ENCODE measurements around the gene LRP1B.

Gene LRP1B

DNA sequence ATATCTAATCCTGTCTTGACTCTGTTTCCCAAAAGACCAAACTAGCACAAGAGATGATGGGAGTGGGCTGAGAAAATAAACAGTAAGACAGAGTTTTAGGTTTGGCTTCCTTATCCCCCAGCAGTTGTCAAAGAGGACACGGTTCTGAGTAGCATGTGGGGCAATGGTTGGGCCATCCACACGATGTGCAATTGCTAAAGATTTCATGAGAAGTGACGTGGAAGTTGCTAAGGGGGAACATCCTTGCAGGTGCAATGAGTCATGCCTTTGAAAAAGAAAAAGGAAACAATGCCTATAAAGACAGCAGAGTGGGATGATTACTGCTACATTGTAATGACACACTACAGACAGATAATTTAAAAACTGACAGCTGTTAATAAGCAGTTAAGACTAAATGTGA lies 1395.8 kb downstream of the LRP1B start:
- Histone ChIP-seq H3K4me3 (ENCODE audit: low read depth, low read length) (no peak overlapping the region), H3K4me1 (ENCODE audit: control insufficient read depth, insufficient read depth, low read length) (no peaks in the 10 kb centered on the region), H3K9ac (ENCODE audit: low read length) (no peak overlapping the region), H3K9me3 (ENCODE audit: control insufficient read depth, insufficient read depth, low read depth, low read length) (no peaks in the 10 kb centered on the region), H3K27ac (ENCODE audit: low read depth, low read length) (no peak overlapping the region), H3K27me3 (ENCODE audit: control insufficient read depth, insufficient read depth, low read length) (no peaks in the 10 kb centered on the region), H3K36me3 (ENCODE audit: control insufficient read depth, insufficient read depth, low read length) (no peaks in the 10 kb centered on the region)

DNA sequence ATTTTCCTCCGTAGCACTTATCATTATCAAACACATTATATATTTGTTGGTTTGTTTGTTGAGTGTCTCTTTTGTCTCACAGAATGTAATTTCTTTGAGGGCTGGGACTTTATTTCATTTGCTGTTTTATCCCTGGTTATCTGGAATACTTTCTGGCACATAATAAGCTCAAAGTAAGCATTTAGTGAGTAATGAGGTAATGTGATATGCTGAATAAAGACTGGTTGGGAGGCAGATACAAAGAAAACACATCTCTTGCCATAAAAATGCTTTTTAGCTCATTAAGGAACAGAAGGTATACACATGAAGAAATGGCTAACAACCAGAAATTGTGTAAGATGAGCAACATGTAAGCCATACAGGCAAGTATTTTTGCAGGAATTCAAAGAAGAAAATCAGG lies 1411.8 kb downstream of the LRP1B start:
- Histone ChIP-seq H3K9ac (ENCODE audit: low read length) (no peak overlapping the region), H3K27me3 (ENCODE audit: control insufficient read depth, insufficient read depth, low read length) (no peaks in the 10 kb centered on the region), H3K36me3 (ENCODE audit: control insufficient read depth, insufficient read depth, low read length) (no peaks in the 10 kb centered on the region), H3K4me3 (ENCODE audit: low read depth, low read length) (no peak overlapping the region), H3K27ac (ENCODE audit: low read depth, low read length) (no peak overlapping the region), H3K4me1 (ENCODE audit: control insufficient read depth, insufficient read depth, low read length) (no peaks in the 10 kb centered on the region), H3K9me3 (ENCODE audit: control insufficient read depth, insufficient read depth, low read depth, low read length) (no peaks in the 10 kb centered on the region)

DNA sequence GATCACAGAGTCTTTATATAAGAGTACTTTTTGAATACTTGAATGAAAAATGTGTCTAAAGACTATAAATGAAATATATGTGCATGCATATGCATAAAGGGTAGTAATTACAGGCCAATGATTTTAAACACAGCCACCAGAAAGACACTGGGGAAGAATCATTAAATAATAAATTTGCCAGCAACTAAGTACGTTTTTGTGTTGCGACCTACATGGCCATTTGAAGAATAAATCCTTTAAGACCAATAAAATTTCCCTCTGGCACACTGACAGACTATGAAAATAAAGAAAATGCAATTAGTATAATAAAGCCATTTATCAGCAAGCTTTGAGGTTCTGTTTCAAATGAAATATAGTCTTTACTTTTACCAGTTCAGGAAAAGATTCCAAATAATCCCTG lies 1413.3 kb downstream of the LRP1B start:
- H3K4me3 ChIP-seq (ENCODE audit: low read depth, low read length) = no peak overlapping the region
- H3K27ac ChIP-seq (ENCODE audit: low read depth, low read length) = no peak overlapping the region
- H3K9me3 ChIP-seq (ENCODE audit: control insufficient read depth, insufficient read depth, low read depth, low read length) = no peaks in the 10 kb centered on the region
- H3K27me3 ChIP-seq (ENCODE audit: control insufficient read depth, insufficient read depth, low read length) = no peaks in the 10 kb centered on the region
- H3K36me3 ChIP-seq (ENCODE audit: control insufficient read depth, insufficient read depth, low read length) = no peaks in the 10 kb centered on the region
- no peak overlapping the region for H3K9ac ChIP-seq (ENCODE audit: low read length)
- no peaks in the 10 kb centered on the region for H3K4me1 ChIP-seq (ENCODE audit: control insufficient read depth, insufficient read depth, low read length)

DNA sequence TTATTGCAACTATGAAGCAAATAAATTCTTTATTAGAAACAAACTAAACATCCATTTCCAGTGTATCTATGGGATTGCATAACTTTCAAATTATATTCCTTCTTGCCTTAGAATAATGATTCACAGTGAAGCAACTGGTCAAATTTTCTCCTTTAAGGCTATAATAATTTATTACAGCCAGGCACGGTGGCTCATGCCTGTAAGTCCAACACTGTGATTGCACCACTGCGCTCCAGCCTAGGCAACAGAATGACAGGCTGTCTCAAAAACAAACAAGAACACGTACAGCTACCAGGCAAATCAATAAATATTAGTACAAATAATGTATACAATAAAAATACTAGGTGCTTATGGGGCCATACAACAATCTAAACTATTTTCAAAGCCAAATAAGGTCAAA lies 1416.2 kb downstream of the LRP1B start:
- Histone ChIP-seq H3K27ac (ENCODE audit: low read depth, low read length) (no peak overlapping the region), H3K4me3 (ENCODE audit: low read depth, low read length) (no peak overlapping the region), H3K9ac (ENCODE audit: low read length) (no peak overlapping the region), H3K4me1 (ENCODE audit: control insufficient read depth, insufficient read depth, low read length) (no peaks in the 10 kb centered on the region), H3K9me3 (ENCODE audit: control insufficient read depth, insufficient read depth, low read depth, low read length) (no peaks in the 10 kb centered on the region), H3K36me3 (ENCODE audit: control insufficient read depth, insufficient read depth, low read length) (no peaks in the 10 kb centered on the region), H3K27me3 (ENCODE audit: control insufficient read depth, insufficient read depth, low read length) (no peaks in the 10 kb centered on the region)

DNA sequence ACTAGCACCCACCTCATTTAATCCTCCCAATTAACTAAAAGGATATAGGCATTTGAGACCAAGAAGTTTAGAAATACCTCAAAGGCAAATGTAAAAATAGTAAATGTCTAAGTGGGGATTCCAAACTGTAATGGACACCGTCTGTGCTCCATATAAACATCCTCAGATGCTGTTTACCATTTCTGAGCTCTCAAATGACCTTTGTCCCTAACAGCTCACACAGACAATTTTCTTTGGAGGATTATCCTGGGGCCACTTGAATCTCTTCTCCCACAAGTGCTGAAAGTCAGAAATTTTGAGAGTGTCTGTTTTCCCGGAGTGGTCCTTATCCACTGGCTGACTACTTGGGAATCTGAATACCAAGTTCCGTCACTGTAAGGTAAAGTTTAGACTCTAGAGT lies 1418.9 kb downstream of the LRP1B start:
- H3K4me3 ChIP-seq (ENCODE audit: low read depth, low read length) = no peak overlapping the region
- H3K27ac ChIP-seq (ENCODE audit: low read depth, low read length) = no peak overlapping the region
- H3K9me3 ChIP-seq (ENCODE audit: control insufficient read depth, insufficient read depth, low read depth, low read length) = no peaks in the 10 kb centered on the region
- no peaks in the 10 kb centered on the region for H3K27me3 ChIP-seq (ENCODE audit: control insufficient read depth, insufficient read depth, low read length)
- H3K4me1 ChIP-seq (ENCODE audit: control insufficient read depth, insufficient read depth, low read length) = no peaks in the 10 kb centered on the region
- no peaks in the 10 kb centered on the region for H3K36me3 ChIP-seq (ENCODE audit: control insufficient read depth, insufficient read depth, low read length)
- no peak overlapping the region for H3K9ac ChIP-seq (ENCODE audit: low read length)

DNA sequence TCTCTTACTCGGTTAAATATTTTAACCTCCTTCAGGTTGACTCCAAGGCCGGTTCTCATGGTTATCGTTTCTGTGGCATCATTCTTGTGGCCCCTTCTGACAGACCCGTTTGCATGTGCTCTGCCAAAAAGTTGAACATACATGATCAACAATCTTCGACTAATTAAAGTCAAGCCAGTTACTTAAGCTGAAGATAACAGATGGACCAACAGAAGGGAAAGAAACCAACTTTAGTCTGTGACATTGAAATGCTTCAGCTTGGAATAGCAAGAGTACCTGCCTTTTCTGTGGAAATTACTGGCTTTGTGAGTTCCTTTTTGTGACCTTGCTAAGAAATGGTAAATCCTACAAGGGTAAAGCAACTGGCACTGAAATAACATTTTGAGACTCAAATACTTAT lies 1429.1 kb downstream of the LRP1B start:
- Histone ChIP-seq H3K27ac (ENCODE audit: low read depth, low read length) (no peak overlapping the region), H3K4me3 (ENCODE audit: low read depth, low read length) (no peak overlapping the region), H3K4me1 (ENCODE audit: control insufficient read depth, insufficient read depth, low read length) (no peaks in the 10 kb centered on the region), H3K9me3 (ENCODE audit: control insufficient read depth, insufficient read depth, low read depth, low read length) (no peaks in the 10 kb centered on the region), H3K36me3 (ENCODE audit: control insufficient read depth, insufficient read depth, low read length) (no peaks in the 10 kb centered on the region), H3K27me3 (ENCODE audit: control insufficient read depth, insufficient read depth, low read length) (no peaks in the 10 kb centered on the region), H3K9ac (ENCODE audit: low read length) (no peak overlapping the region)

DNA sequence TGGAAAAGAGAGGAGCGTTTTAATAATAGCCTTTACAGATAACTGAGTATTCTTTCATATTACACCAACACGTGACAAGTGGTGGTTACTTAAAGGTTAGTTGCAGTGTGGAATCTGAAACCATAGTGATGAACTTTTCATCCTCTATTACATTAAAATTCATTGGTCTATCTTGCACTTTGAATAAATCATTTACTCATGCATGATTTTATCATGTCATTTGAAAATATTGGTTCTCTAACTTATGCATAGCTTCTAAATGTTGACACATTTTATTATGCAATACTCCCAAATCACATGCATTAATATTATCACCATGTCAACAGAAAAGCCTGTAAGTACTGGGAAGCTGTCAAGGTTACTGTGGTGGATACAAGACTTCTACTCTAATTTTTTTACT lies 1432.2 kb downstream of the LRP1B start:
- no peaks in the 10 kb centered on the region for H3K4me1 ChIP-seq (ENCODE audit: control insufficient read depth, insufficient read depth, low read length)
- no peak overlapping the region for H3K4me3 ChIP-seq (ENCODE audit: low read depth, low read length)
- H3K27me3 ChIP-seq (ENCODE audit: control insufficient read depth, insufficient read depth, low read length) = no peaks in the 10 kb centered on the region
- H3K9ac ChIP-seq (ENCODE audit: low read length) = no peak overlapping the region
- H3K27ac ChIP-seq (ENCODE audit: low read depth, low read length) = no peak overlapping the region
- H3K36me3 ChIP-seq (ENCODE audit: control insufficient read depth, insufficient read depth, low read length) = no peaks in the 10 kb centered on the region
- no peaks in the 10 kb centered on the region for H3K9me3 ChIP-seq (ENCODE audit: control insufficient read depth, insufficient read depth, low read depth, low read length)

DNA sequence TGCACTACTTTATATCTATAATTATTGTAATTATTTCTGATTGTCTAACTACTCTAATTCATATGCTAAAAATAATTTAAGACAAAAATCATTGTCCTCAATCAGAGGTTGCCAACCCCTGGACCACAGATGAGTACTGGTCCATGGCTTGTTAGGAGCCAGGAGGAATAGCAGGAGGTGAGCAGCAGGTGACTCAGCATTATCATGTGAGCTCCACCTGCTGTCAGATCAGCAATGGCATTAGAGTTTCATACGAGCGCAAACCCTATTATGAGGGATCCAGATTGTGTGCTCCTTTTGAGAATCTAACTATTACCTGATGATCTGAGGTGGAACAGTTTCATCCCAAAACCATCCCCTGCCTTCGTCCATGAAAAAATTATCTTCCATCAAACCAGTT lies 1434.4 kb downstream of the LRP1B start:
- Histone ChIP-seq H3K4me1 (ENCODE audit: control insufficient read depth, insufficient read depth, low read length) (no peaks in the 10 kb centered on the region), H3K9me3 (ENCODE audit: control insufficient read depth, insufficient read depth, low read depth, low read length) (no peaks in the 10 kb centered on the region), H3K27ac (ENCODE audit: low read depth, low read length) (no peak overlapping the region), H3K27me3 (ENCODE audit: control insufficient read depth, insufficient read depth, low read length) (no peaks in the 10 kb centered on the region), H3K36me3 (ENCODE audit: control insufficient read depth, insufficient read depth, low read length) (no peaks in the 10 kb centered on the region), H3K4me3 (ENCODE audit: low read depth, low read length) (no peak overlapping the region), H3K9ac (ENCODE audit: low read length) (no peak overlapping the region)

DNA sequence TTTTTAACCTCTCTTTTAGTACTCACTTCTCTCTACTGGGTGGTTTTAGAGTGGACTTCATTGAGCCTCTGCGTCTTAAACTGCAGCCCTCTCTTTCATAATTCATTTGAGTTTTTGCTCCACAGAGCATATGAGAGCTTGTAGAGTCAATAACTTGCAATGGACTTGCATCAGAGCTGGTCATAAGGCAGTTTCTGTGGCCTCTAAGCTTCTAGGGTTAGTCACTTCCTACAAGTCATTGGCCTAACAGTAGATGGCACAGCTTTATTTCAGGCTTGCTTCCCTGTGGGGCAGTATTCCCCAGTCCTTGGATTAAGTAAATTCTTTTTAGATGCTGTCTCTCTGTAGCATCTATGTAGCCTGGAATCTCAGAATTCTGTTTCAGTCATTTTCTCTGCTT lies 1435.7 kb downstream of the LRP1B start:
- no peak overlapping the region for H3K4me3 ChIP-seq (ENCODE audit: low read depth, low read length)
- no peak overlapping the region for H3K27ac ChIP-seq (ENCODE audit: low read depth, low read length)
- H3K36me3 ChIP-seq (ENCODE audit: control insufficient read depth, insufficient read depth, low read length) = no peaks in the 10 kb centered on the region
- no peaks in the 10 kb centered on the region for H3K4me1 ChIP-seq (ENCODE audit: control insufficient read depth, insufficient read depth, low read length)
- no peaks in the 10 kb centered on the region for H3K9me3 ChIP-seq (ENCODE audit: control insufficient read depth, insufficient read depth, low read depth, low read length)
- H3K27me3 ChIP-seq (ENCODE audit: control insufficient read depth, insufficient read depth, low read length) = no peaks in the 10 kb centered on the region
- H3K9ac ChIP-seq (ENCODE audit: low read length) = no peak overlapping the region

DNA sequence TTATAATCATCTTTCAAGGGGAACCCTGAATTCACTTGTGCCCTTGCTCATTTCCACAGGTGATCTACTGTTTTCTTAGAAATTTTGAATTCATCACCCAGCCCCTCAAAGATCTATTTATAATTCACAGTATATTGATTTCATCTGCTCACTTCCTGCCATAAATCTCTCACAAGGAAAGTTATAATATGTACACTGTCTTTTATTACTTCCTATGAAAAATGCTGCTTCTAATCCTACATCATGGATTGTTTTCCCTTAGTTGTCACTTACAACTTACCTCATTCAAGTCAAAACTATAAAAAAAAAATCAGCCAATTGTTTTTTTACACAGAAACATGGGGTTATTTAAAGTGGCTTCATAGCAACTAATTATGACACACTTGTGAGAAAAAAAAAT lies 1443.0 kb downstream of the LRP1B start:
- Histone ChIP-seq H3K27me3 (ENCODE audit: control insufficient read depth, insufficient read depth, low read length) (no peaks in the 10 kb centered on the region), H3K4me3 (ENCODE audit: low read depth, low read length) (no peak overlapping the region), H3K9ac (ENCODE audit: low read length) (no peak overlapping the region), H3K36me3 (ENCODE audit: control insufficient read depth, insufficient read depth, low read length) (no peaks in the 10 kb centered on the region), H3K9me3 (ENCODE audit: control insufficient read depth, insufficient read depth, low read depth, low read length) (no peaks in the 10 kb centered on the region), H3K4me1 (ENCODE audit: control insufficient read depth, insufficient read depth, low read length) (no peaks in the 10 kb centered on the region), H3K27ac (ENCODE audit: low read depth, low read length) (no peak overlapping the region)

DNA sequence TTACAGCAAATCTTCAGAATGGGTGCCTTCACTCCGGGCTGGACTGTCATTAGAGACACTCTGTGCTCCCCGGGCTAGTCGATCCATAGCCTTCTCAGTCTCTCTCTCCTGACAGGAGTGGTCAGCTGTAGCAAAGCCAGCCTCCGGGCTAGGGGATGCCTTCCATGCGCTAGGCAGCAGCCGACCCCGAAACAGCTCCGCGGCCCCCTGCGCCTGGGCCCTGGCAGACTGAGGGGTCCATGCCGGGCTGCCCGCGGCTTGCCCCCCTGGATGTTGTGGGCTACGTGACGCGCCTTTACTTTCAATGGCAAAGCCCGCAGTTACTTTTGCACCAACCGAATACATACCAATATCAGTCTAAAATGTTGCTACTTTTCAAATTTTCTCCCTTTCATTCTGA lies 1447.2 kb downstream of the LRP1B start:
- no peaks in the 10 kb centered on the region for H3K9me3 ChIP-seq (ENCODE audit: control insufficient read depth, insufficient read depth, low read depth, low read length)

DNA sequence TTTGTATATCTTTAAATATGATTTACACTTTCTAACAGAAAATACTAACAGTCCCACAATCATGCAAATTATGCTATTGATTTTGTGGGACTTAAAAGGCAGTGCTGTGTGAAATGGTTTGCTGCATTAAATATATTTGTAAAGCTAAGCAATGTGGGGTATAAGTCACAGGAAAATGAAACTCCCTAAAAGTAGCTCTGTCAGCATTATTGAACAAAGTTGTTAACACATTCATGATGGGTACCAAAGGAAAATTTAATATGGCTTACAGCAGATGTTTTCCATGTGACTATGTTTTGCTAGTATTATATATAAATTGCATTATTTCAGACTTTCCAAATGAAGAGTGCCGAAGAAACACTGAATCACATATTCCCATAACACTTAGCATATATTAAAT lies 1450.0 kb downstream of the LRP1B start:
- Histone ChIP-seq H3K9me3 (ENCODE audit: control insufficient read depth, insufficient read depth, low read depth, low read length) (no peaks in the 10 kb centered on the region), H3K27ac (ENCODE audit: low read depth, low read length) (no peak overlapping the region), H3K27me3 (ENCODE audit: control insufficient read depth, insufficient read depth, low read length) (no peaks in the 10 kb centered on the region), H3K4me1 (ENCODE audit: control insufficient read depth, insufficient read depth, low read length) (no peaks in the 10 kb centered on the region), H3K4me3 (ENCODE audit: low read depth, low read length) (no peak overlapping the region), H3K9ac (ENCODE audit: low read length) (no peak overlapping the region), H3K36me3 (ENCODE audit: control insufficient read depth, insufficient read depth, low read length) (no peaks in the 10 kb centered on the region)

More for the DNA sequence above, 1447.2 kb downstream of the LRP1B start:
- Histone ChIP-seq H3K4me1 (ENCODE audit: control insufficient read depth, insufficient read depth, low read length) (no peaks in the 10 kb centered on the region), H3K27me3 (ENCODE audit: control insufficient read depth, insufficient read depth, low read length) (no peaks in the 10 kb centered on the region), H3K36me3 (ENCODE audit: control insufficient read depth, insufficient read depth, low read length) (no peaks in the 10 kb centered on the region), H3K4me3 (ENCODE audit: low read depth, low read length) (no peak overlapping the region), H3K9ac (ENCODE audit: low read length) (no peak overlapping the region), H3K27ac (ENCODE audit: low read depth, low read length) (no peak overlapping the region)
